ENCODE results near the gene EHF.
A peak's percentile ranks its signal among the peaks of the same experiment; 100 is the strongest.
"Not testable (repeated sequence)": the region's sequence is repeated elsewhere in the genome, so short reads cannot be mapped to it uniquely, and the experiment has no call there.

EHF gene

DNA sequence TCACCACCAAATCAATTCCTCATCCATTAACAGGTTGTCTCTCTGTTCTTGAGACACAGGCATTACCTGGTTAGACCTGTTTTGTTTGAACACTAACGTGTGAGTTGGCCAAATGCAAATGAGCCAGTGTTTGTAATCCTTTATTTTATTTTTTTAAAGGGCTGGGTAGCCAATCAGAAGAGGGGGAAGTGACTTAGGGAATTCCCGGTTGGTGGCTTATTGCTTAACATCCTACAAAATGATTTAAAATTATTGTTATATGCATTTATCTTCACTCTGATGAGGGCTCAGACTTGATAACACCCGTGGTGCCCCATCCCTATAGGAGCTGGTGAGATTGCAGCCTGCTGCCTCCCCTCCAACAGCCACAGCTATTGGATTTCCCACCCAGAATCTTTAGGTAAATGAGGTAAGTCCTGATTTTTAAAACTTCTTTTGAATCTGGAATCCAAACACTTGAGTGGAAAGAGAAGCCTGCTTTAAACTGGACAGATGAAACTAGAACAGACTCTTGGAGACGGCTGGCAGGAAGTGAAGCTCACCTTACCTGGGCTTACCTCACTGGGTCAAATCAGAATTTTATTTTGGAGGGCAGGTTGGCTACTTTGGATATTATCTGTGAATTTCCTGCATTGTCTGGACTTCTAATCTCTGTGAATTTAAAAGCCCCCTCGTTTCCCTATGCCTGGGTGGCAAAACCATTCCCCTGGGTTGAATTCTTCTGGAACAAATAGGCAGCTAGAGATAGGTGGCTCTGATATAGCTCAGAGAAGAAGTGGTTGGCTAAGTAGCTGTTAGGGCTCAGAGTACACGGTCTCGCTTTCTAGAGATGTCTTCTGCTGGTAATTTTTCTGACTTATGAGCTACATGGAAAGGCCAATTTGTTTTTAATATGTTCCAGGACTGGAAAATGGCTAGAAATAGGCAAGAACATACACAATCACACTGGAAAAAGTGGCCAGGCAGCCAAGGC is at the start of gene EHF:
EHF (plus strand) TSS at position 274 of the 973 bp plus-strand sequence. CDS start 21,538 bp downstream, outside the sequence.
- Histone ChIP-seq H3K4me3 (peak within 1 kb of the TSS; percentile 23 to 44 (median 29)), H3K27ac (peak within 1 kb of the TSS in 20 of 21 experiments; percentile 37 to 89 (median 76))

DNA sequence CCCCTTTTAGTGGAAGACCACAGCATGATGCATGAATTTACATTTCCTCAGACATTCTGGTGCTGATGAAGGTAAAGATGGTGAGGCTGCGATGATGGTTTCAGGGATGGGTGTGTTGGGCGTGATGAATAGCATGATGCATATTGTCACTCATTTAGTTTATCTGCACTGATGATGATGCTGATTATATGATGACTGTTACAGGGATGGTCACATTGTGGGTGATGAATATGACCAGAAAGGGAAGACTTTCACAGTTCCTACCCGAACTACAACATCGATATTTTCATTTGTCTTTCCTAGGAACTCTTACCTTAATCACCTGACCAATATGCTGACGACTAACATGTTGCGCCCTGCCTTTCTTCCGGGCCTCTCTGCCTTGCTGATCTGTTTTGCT is 47.4 kb upstream of the EHF start:
- H3K27ac ChIP-seq: no peak overlapping the region
- H3K4me3 ChIP-seq: no peak overlapping the region

DNA sequence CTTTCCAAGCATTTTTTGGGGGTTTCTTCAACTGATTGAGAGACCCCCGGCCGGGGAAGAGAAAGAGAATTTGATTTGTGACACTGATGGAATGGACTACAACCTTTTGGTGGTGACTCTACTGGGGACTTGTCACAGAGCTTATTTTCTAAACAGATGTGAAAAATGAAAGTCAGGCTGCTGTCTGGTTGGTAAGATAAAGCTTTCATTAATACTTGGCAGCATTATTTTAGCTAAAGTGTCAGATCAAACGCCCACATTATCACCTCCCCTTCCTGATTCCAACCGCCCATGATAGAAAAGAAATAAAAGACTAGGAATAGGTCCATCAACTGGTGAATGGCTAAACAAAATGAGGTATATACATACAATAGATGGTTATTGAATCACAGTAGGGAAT is 45.6 kb upstream of the EHF start:
- H3K4me3 ChIP-seq: no peak overlapping the region
- no peak overlapping the region for H3K27ac ChIP-seq

- no peak overlapping the region for H3K4me3 ChIP-seq
- H3K27ac ChIP-seq: no peak overlapping the region
These were observed 45.2 kb upstream of the EHF start for GRCh38 chr11:34575671-34576070.

DNA sequence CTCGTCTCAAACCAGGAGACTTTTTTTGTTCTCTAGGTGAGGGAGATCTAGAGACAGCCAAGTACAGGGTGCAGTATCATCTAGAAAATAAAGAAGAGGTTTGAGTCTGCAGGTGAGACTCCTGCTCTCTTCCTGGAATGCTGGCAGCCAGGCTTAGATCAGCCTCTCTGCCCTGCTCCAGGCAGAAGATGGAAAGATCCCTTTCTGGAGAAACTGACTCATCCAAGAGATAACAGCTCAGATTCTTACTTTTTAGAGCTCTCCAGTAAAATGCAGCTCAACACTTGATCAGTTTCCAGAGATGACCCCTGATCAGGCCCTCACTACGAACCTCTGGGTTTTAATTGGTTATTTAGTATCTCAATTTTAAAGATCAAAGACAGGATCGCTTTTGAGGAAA is 44.6 kb upstream of the EHF start:
- Histone ChIP-seq H3K4me3 (no peak overlapping the region), H3K27ac (no peak overlapping the region)

- no peak overlapping the region for H3K27ac ChIP-seq
- H3K4me3 ChIP-seq: no peak overlapping the region
These were observed 37.1 kb upstream of the EHF start for GRCh38 chr11:34583818-34584217.

GRCh38 chr11:34585304-34585734 is 35.6 kb upstream of the EHF start:
- no peak overlapping the region for H3K4me3 ChIP-seq
- peak overlapping the region in 5 of 21 experiments; percentile 20 to 63 (median 38) for H3K27ac ChIP-seq

- Histone ChIP-seq H3K27ac (peak overlapping the region in 14 of 21 experiments; percentile 5 to 65 (median 36)), H3K4me3 (no peak overlapping the region)
These were observed 35.0 kb upstream of the EHF start for GRCh38 chr11:34585735-34586487.

DNA sequence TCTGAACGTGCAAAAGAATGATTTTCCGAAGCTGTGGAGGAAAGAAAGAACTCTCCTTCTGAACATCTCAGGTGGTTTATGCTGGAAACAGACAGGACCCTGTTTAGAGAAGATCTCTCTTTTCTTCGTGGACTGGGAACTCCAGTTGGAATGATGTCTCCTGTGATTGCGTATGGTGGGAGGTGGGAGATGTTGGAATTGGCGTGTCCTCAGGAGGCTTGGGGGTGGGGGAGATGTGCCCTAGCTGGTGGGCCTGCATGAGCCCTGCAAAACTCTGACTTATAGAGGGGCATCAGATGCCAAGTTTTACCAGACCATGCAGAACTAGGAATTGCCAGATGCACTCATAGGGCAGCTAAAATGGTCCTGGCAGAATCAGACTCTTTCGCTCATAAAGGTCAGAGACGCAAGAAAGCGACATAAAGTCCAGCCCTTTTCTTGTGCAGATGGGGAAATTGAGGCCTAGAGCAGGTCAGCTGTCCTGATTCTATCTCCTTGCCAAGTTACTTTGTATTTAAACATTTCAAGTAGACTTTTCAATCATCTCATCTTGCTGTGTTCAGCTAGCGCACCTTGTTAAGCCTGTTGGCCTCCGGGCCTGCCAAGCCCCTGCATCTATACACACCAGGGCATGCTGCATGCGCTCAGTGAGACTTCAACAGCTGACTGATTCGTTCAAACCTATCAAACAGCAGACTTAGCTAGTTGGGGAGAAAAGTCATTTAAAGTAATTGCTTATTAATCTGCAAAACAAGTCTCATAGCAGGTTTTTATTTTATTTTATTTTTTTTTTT is 34.2 kb upstream of the EHF start:
- H3K4me3 ChIP-seq: no peak overlapping the region
- peak overlapping the region in 6 of 21 experiments; percentile 7 to 63 (median 44) for H3K27ac ChIP-seq

DNA sequence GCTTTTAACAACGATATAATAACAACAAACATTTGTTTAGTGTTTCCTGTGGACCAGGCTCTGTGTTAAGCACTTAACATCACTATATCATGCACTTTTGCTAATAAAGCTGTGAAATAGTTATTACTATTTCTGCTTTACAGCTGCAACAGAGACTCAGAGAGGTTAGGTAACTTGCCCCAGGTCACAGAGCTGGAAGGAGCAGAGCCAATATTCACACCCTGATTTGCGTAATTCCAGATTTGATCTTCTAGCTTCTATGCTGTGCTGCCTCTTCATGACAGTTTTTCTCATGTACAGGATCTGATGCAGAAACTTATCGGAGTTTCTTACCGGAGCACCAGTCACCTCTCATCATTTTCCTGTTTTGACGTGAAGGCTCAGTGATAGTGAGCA is 33.6 kb upstream of the EHF start:
- peak overlapping the region in 6 of 21 experiments; percentile 9 to 63 (median 24) for H3K27ac ChIP-seq

DNA sequence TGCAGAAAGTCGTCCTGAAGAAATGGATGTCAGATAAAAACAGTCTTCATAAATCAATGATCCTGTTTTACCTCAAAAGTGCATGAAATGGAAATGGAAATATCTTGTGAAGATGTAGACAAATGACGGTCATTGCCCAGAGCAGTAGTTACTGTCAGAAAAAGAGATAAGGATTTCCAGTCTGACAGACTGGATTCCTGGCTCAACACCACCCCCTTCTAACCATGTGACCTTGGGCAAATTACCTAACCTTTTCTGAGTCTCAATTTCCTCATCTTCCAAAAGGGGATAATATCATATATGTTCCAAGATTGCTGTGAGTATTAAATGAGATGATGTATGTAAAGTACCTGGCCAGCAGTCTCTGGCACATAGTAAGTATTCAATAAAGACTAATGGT is 32.9 kb upstream of the EHF start:
- Histone ChIP-seq H3K27ac (peak overlapping the region in 2 of 21 experiments; percentile 29 to 63), H3K4me3 (no peak overlapping the region)

More for the DNA sequence above, 33.6 kb upstream of the EHF start:
- H3K4me3 ChIP-seq: no peak overlapping the region

- no peak overlapping the region for H3K4me3 ChIP-seq
- H3K27ac ChIP-seq: no peak overlapping the region
These were observed 32.2 kb upstream of the EHF start for GRCh38 chr11:34588701-34589100.

- H3K4me3 ChIP-seq, H3K27ac ChIP-seq: not testable (repeated sequence)
These were observed 31.7 kb upstream of the EHF start for GRCh38 chr11:34589177-34589576.

- H3K27ac ChIP-seq: no peak overlapping the region
- no peak overlapping the region for H3K4me3 ChIP-seq
These were observed 27.8 kb upstream of the EHF start for GRCh38 chr11:34593085-34593484.

GRCh38 chr11:34594603-34595002 is 26.3 kb upstream of the EHF start:
- Histone ChIP-seq H3K27ac (peak overlapping the region in 6 of 21 experiments; percentile 6 to 63 (median 50)), H3K4me3 (no peak overlapping the region)

DNA sequence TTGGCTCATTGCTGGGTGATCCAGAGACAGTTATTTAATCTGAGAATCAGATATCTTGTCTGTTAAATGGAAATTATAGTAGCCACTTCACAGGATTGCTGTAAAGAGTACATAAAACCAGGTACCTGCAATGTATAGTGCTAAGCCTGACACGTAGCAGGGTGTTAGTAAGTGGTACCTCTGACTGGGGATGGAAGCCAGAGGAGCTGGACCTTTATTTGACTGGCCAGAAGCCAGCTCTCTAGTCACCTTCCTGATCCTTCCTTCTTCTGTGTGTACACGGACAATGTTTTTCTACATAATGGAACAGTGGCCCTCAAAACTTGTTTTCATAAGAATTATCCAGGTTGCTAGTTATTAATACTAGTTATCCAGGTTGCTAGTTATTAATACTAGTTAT is 25.5 kb upstream of the EHF start:
- peak overlapping the region in 2 of 21 experiments; percentile 27 to 45 for H3K27ac ChIP-seq

GRCh38 chr11:34595960-34596644 is 24.8 kb upstream of the EHF start:
- Histone ChIP-seq H3K4me3 (no peak overlapping the region), H3K27ac (no peak overlapping the region)

More for the DNA sequence above, 25.5 kb upstream of the EHF start:
- peak overlapping the region in 1 of 7 experiments; percentile 10 for H3K4me3 ChIP-seq

GRCh38 chr11:34599406-34599945 is 21.4 kb upstream of the EHF start:
- Histone ChIP-seq H3K27ac (peak overlapping the region in 7 of 21 experiments; percentile 13 to 75 (median 54)), H3K4me3 (no peak overlapping the region)

Data from skin epidermis (tissue), 12 donors.